GM12891 (cell line): ENCODE measurements around the gene SLC17A7.

ENCODE experiments used
- POLR2AphosphoS5 ChIP-seq: IDR thresholded peaks from 2 replicates; pipeline ENCODE4 v1.6.1; 2011; ENCODE audit warnings: low read depth, low read length, control low read depth
- SPI1 ChIP-seq: IDR thresholded peaks from 2 replicates; pipeline ENCODE4 v1.6.1; 2011; ENCODE audit warnings: low read depth, low read length, control low read depth

DNA sequence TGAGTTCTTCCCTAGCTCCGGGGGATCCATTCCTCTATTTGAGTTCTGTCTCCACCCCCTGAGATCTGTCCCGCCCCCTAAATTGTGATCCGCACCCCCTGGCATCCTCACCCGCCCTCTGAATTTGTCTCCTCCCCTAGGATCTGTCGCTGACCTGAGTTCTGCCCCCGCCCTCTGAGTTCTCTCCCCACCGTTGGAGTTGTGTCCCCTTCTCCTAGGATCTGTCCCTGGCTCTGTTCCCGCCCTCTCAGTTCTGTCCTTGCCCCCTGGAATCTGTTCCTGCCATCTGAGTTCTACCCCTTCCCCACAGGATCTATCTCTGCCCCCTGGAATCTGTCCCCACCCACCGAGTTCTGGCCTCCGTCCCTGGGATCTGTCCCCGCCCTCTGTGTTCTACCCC lies 1.0 kb upstream of the SLC17A7 start:
- TF ChIP-seq SPI1 (no peak), POLR2AphosphoS5 (no peak)
